Measurements from ENCODE around the gene SLPI. TPM values are rescaled to one million over a fixed set of nuclear protein-coding genes. Genes with fewer than 3 reads are reported as not detected.

Gene SLPI
- total and polyA plus RNA-seq, 2 of the 13 experiments (the other 11 are each of a cell fraction or from before 2014, with no cell fraction given) = 0.13 TPM; not detected in 1

GRCh38 chr20:45223136-45223535, 31.2 kb downstream of the SLPI start (continued):
- no peak for TF ChIP-seq PBX2 (CRISPR knock-in tag; IDR thresholded peaks at IDR 0.05)

DNA sequence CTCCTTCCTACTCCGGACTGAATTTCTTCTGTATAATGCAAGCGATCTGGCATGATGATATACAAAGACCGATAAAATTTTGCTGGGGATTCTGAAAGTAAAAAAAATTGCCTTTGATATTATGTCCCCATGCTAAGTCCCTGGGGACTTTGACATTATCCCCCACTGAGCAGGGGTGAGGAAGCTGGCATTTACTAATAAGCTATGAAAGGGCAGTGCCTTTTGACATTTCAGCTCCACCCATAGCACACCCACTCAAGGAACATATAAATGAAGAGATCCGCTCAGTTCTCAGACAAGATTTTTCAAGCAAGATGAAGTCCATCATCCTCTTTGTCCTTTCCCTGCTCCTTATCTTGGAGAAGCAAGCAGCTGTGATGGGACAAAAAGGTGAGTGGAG, 33.3 kb downstream of the SLPI start, which contains the start of gene SEMG2:
Gene SEMG2 (plus strand): TSS at position 298 of the 400 bp plus-strand sequence. CDS start 17 bp downstream, at position 315.
- Histone ChIP-seq H3K27ac (ENCODE audit: extremely low read length, insufficient read depth, low read length) (no peak within 1 kb of the TSS), H3K4me3 (replicated peaks in 1 of 3; ENCODE audit: insufficient read depth in 1 of 3, low read depth in 2 of 3, low read length in 3 of 3) (no peak within 1 kb of the TSS), H3K36me3 (replicated peaks in 1 of 2; ENCODE audit: control insufficient read depth in 1 of 2, insufficient read depth in 2 of 2, low read length in 2 of 2) (no peaks in the 10 kb centered on the region), H3K9ac (ENCODE audit: insufficient read depth, low read depth, low read length) (no peak within 1 kb of the TSS), H3K4me2 (ENCODE audit: low read depth, low read length) (no peak within 1 kb of the TSS), H2AFZ (ENCODE audit: low read length) (no peak within 1 kb of the TSS), H3K27me3 (ENCODE audit: control insufficient read depth in 1 of 2, insufficient read depth in 2 of 2, low read length in 2 of 2) (peaks cover 2 to 8% of the 10 kb centered on the region in 2 experiments; a peak in 2 of 5 replicates), H4K20me1 (ENCODE audit: insufficient read depth, low read length) (no peaks in the 10 kb centered on the region), H3K4me1 (ENCODE audit: insufficient read depth, low read length) (no peaks in the 10 kb centered on the region), H3K9me3 (ENCODE audit: low read length) (no peaks in the 10 kb centered on the region), H3K79me2 (ENCODE audit: insufficient read depth, low read length) (no peaks in the 10 kb centered on the region)
- intact Hi-C loops (cut with micrococcal nuclease; ENCODE audit: unreplicated experiment) = no loop called here
- ATAC-seq (no peak), FAIRE-seq (peak; percentile 8), DNase-seq (ENCODE audit: low spot score) (no peak)
- ChIA-PET POLR2A (no interaction called here), CTCF (ENCODE audit: low intra/inter-chr PET ratio, low total read pairs) (no interaction called here)
- TF ChIP-seq ZMAT3 (CRISPR knock-in tag; conservative IDR thresholded peaks at IDR 0.05) (no peak), HCFC1 (IDR thresholded peaks at IDR 0.05; ENCODE audit: low read depth, low read length) (no peak), ZNF343 (CRISPR knock-in tag; IDR thresholded peaks at IDR 0.05) (no peak), NPAS2 (CRISPR knock-in tag; IDR thresholded peaks at IDR 0.05; ENCODE audit: borderline replicate concordance) (no peak), UBTF (CRISPR knock-in tag; IDR thresholded peaks at IDR 0.05) (no peak), THYN1 (CRISPR knock-in tag; IDR thresholded peaks at IDR 0.05; ENCODE audit: borderline replicate concordance, low read depth) (no peak), POLR2AphosphoS2 (IDR thresholded peaks at IDR 0.05; ENCODE audit: low read depth, low read length) (no peak), RCOR2 (CRISPR knock-in tag; IDR thresholded peaks at IDR 0.05) (no peak), SP1 (IDR thresholded peaks at IDR 0.05) (no peak), SP1 (CRISPR knock-in tag; IDR thresholded peaks at IDR 0.05) (no peak), SRSF4 (IDR thresholded peaks at IDR 0.05; ENCODE audit: low read depth, low read length, poor library complexity, severe bottlenecking) (no peak), ZNF30 (CRISPR knock-in tag; IDR thresholded peaks at IDR 0.05) (no peak), NR2F2 (IDR thresholded peaks at IDR 0.05; ENCODE audit: borderline replicate concordance, low read depth) (no peak), SMC3 (IDR thresholded peaks at IDR 0.05; ENCODE audit: low read length) (no peak), THRA (CRISPR knock-in tag; IDR thresholded peaks at IDR 0.05; ENCODE audit: borderline replicate concordance) (no peak), ZNF678 (CRISPR knock-in tag; IDR thresholded peaks at IDR 0.05) (no peak)
- TF ChIP-seq, protein P1, sequence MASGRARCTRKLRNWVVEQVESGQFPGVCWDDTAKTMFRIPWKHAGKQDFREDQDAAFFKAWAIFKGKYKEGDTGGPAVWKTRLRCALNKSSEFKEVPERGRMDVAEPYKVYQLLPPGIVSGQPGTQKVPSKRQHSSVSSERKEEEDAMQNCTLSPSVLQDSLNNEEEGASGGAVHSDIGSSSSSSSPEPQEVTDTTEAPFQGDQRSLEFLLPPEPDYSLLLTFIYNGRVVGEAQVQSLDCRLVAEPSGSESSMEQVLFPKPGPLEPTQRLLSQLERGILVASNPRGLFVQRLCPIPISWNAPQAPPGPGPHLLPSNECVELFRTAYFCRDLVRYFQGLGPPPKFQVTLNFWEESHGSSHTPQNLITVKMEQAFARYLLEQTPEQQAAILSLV (CRISPR knock-in tag; IDR thresholded peaks at IDR 0.05; ENCODE audit: borderline replicate concordance) = no peak
- in situ Hi-C loops (cut with HindIII; ENCODE audit: extremely low pct_ligation_motif_present, low pct_unique_long_range_greater_than_20kb) = no loop called here
- WGBS (ENCODE audit: low lambda C conversion rate) = 35% methylated on average over 4 of the region's 4 CpGs
- no TSS peak for BruUV-seq (replicated peaks)
